Fibroblast of pulmonary artery (primary cell): ENCODE measurements around the gene HAGHL.
A peak's percentile ranks its signal among the peaks of the same experiment; 100 is the strongest.

Experiments
- DNase-seq: peaks from one replicate; pipeline ENCODE4 v3.0.0-alpha.2; 2010; ENCODE audit warnings: low read depth
- H3K4me3 ChIP-seq: replicated peaks from 2 replicates; pipeline ENCODE4 v1.5.1; 2011; ENCODE audit warnings: low read depth, mild to moderate bottlenecking, control low read depth, low read length, moderate library complexity
- CTCF ChIP-seq: IDR thresholded peaks from 2 replicates; pipeline ENCODE4 v1.5.1; 2011; ENCODE audit warnings: mild to moderate bottlenecking, control low read depth, low read length, inconsistent platforms; ENCODE audit errors: missing control alignments

Gene HAGHL

GRCh38 chr16:719815-720446 lies 7.0 kb upstream of the HAGHL start:
- TF ChIP-seq CTCF: peak; percentile 19
- no peak for DNase-seq
- peak overlapping the region; percentile 70 for H3K4me3 ChIP-seq

- DNase-seq: peak; percentile 67
- H3K4me3 ChIP-seq: peak overlapping the region; percentile 70
- TF ChIP-seq CTCF: peak; percentile 18
These were observed 6.4 kb upstream of the HAGHL start for GRCh38 chr16:720447-720989.

GRCh38 chr16:720990-721764 lies 5.7 kb upstream of the HAGHL start, which contains the start of gene ANTKMT:
ANTKMT (plus strand) TSS chr16:721146; CDS start chr16:721275, 129 bp downstream.
- TF ChIP-seq CTCF: no peak
- peak within 1 kb of the TSS; percentile 70 for H3K4me3 ChIP-seq
- DNase-seq: peak; percentile 71

GRCh38 chr16:721765-722540 lies 5.0 kb upstream of the HAGHL start:
- no peak for DNase-seq
- H3K4me3 ChIP-seq: peak overlapping the region; percentile 70
- no peak for TF ChIP-seq CTCF

- H3K4me3 ChIP-seq: no peak overlapping the region
- no peak for DNase-seq
- no peak for TF ChIP-seq CTCF
These were observed 3.9 kb upstream of the HAGHL start for GRCh38 chr16:722835-723633.

GRCh38 chr16:723695-724094 lies 3.2 kb upstream of the HAGHL start:
- no peak for TF ChIP-seq CTCF
- no peak for DNase-seq
- no peak overlapping the region for H3K4me3 ChIP-seq
